GM19324 (cell line): ENCODE data around the gene HOXA1.

Source experiments
- ATAC-seq: cut with Tn5 transposase; IDR thresholded peaks from one replicate; pipeline ENCODE4 v1.9.1; 2021; ENCODE audit warnings: mild to moderate bottlenecking, moderate library complexity; ENCODE audit not compliant: unreplicated experiment, low FRiP score

The HOXA1 gene

DNA sequence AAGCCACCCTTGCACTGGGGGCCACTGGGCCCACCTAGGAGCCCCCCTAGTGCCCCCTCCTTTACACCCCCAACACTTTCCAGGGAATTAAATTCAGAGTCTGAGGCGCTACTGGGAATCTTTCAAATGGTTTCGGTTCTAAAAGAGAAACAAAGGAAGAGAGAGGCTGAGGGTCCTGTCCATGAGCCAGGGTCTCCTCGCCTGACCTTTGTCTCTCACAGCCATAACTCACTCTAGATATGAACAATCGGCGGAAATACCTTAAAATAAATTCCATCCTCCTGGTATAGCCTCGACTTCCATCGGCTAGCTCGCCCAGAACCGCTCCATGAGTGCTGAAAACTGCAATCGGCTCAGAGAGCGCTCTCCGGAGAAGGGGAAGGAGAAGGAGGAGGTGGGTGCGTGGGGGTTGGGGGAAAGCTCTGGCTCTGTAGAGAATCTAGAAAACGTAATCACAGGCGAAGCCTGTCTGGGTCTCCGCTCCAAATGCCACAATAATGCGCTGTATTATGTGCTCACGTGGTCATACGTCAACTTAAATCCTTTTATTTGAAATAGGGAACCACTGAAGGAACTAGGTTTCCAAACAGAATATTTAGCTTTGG, 22.2 kb upstream of the HOXA1 start:
- ATAC-seq = no peak

DNA sequence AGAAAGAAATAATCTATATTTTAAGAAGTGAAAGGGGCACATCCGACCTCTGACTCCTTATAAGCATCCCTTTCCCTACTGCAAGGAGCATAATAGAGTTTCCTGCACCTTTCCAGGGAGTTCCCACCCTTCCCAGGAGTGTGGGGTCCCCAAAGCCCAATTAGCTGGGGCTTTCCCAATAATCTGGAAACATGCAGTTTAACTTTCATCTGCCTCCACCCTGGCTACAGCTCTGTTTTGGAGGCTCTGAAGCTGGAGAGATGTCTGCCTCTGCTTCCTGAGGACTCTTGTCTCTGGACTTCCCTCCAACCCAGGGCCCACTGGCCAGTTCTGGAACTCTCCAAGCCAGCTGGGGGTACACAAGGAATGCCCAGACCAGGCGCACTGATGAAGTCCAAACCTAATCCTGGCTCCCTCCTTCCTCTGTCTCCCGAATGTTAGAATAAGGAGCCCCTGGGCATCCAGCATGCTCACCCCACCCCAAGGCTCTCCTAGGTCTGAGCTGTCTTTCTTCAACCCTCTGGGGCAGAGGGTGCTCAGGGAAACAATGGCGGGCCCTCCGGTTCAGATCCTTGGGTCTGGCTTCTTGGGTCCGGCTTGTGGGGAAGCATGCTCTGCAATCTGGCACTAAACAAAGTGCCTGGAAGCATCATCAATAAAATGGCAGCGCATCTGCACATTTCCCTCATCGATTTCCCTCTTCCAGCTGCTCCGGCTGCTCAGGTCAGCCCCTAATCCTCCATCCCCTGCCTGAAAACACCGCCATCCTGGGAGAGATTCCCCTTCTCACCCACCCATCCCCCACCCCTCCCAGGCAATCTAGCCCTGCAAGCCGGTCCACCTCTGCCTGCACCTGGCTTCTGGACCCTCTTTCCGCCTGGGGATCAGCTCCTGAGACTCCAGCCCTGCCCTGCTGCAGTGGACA, 21.4 kb upstream of the HOXA1 start:
- no peak for ATAC-seq

DNA sequence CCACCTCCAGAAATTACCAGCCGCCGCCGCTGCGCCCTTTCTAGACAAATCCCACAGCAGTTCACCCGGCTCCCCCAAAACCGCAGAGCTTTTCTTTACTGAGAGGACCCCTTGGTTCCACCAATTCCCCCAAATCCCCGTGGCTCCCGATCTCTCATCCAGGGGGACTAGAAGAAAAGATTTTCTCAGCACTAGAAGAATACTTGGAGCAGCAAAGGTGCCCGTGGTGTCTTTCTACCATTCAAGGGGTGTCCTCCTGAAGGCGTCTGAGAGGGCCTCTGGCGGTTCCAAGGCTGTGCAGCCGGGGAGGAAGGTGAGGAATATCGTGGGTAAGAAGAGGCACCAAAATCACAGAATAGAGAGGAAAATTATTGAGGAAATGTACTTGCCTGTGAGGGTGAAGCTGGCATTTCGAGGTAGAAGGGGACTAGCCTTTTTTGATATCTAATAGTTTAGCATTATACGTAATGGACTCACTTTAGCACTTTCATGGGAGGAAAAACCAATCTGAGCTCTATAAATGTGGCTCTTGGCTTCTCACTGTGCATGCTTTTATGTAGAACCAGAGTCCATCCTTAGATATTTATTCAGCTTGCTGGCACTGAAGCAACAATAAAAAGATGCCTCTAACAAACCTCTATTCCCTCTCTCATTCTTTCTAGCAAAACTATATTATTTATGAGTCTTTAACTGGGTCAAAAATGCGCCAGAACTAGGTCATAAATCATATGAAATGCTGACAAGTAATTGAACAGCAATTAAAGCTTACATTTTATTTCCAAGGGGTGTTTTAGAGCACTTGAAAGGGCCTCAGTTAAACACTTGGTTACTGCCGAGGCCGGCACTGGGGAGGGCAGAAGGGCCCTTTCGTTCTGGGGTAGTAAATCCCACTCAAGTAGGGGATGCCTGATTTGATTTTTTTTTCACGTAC, 20.5 kb upstream of the HOXA1 start:
- ATAC-seq = no peak

DNA sequence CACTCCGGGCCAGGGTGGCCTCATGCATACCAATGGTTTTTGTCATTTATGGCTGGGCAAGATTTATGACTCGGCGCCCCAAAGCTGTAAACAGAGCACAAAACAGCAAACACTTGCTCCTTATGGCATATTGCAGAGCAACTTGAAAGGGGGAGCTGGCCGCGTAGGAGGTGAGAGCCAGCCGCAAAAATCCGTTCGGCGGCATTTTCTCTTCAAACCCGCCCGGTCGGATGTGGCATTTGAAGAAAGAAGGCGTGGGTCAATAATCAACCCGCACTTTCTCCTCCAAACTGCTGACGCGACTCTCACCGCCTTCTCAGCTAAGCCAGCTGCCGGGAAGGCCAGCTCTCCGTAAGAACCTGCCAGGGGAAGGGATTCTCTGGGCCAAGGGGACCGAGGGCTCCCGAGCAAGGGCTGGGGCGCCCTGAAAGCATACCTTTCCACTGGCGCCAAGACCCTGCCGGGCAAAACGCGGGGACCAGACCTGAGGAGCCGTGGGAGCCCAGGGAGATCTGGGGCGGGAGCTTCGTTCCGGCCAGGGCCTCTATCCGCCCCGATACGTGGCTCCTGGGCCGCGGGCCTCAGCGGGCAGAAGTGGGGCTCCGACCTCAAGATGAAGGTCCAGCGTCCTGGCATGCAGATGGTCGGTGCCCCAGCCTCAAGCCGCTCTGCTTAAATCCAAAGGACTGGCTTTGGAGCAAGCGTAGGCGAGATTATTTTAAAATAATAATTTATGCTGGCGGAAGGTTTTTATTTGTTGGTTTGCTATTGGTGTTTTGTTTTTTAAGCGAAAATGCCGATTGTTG, 19.6 kb upstream of the HOXA1 start:
- ATAC-seq = no peak

DNA sequence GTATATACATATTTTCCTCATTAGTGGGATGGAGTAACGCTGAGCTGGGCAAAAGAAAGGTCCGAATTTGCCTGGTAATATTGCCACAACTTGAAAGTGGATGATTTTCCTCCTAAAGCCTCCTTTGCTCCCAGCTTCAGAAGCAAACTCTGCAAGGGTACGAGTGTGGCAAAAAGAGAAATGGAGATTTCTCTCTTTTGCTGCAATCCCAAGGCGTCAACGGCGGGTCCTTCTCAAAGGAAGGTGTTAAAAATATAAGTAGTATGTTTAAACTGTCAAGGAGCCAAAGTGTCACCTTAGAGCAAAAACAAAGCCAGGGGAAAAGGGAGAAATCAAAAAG, 19.1 kb upstream of the HOXA1 start:
- ATAC-seq = no peak

DNA sequence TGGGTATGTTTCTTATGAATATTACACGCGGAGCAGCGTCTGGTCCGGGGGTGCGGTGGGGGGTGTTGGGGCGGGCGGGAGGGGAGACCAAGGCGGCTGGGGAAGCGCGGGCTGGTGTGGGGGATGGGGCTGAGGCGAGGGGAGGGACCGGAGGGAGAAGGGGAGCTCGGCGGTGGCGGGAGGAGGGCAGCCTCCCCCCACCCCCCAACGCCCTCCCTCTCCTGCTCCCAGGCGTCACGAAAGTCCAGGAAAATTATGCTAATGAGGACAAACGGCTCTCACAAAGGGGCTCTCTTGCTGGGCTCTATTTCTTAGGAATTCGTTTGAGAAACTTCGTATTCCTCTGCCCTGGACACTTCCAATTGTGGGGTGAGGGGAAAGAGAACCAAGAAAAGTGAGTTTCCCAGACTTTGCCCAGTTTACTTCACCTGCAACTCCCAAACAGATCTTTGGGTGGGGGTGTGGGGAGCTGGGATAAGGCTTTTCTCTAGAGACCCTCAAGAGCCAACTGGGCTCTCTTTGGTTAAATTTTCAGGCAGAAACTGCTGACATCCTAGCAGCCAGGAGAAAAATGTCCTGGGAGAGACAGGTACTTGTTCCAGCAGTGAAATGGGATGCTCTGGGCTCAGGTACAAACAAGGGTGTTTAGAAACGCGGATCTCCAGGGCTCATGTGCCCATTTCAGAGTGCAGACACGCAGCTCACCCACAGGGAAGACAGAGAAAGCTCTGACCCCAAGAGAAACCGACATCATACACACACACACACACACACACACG, 18.4 kb upstream of the HOXA1 start:
- ATAC-seq = no peak

DNA sequence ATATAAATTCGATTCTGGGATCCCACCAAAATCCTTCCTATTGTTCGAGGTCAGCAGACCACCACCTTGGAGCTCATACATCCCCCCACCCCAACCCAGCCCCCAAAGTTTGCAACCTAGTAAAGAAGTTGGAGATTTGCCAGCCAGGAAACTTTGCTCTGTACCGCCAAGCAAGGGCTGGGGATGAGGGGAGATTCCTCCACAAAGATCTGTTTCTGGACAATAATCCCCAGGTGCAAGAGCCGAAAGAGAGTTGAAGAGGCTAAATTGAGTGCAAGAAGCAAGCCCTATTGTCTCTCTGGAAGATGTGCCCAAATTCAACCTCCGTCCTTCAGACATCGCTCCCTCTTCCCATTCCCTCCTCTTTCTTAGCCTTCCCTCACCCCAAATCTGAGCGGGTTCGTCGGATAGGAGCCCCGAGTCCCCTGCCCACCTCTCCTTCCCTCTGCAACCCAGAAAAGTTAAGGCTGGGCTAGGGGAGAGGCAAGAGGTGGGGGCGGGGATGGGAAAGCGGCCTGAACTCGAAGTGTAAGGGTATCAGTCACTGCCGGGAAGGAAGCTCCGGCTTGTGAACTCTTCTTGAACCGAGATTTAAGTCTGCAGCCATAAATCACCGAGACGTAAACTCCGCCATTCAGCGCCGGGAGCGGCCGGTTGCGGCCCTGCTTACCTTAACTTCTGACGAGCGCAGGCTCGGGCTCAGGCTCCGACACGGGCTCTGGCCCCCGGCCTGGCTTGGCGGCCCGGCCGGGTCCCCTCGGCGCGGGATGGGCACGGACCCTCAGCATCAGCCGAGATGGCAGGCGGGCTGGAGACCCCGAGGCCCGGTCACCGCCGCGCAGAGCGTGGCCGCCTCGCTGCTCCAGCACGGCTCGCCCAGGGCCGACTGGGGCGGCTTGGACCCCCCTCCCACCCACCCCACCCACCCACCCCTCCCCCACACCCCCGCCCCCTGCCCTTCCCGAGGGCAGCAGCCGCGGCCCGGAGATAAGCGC, 17.5 kb upstream of the HOXA1 start:
- ATAC-seq = no peak

DNA sequence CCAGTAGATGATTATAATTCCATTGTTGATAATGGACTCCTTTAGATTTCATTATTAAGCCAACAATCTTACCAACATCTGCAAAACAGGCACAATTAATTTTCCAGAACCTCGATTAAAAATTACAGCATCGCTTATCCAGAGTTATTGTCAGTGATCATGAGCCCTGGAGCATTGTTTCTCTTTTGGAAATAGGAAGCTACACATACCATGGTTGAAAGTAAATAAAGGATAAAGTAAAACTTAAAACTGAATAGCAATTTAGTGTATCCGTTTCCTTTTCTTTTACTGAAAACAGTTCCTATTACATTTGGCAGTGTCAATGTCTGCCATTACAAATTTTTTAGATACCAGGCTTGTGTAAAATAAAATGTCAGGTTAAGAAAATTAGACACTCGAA, 16.6 kb upstream of the HOXA1 start:
- no peak for ATAC-seq

DNA sequence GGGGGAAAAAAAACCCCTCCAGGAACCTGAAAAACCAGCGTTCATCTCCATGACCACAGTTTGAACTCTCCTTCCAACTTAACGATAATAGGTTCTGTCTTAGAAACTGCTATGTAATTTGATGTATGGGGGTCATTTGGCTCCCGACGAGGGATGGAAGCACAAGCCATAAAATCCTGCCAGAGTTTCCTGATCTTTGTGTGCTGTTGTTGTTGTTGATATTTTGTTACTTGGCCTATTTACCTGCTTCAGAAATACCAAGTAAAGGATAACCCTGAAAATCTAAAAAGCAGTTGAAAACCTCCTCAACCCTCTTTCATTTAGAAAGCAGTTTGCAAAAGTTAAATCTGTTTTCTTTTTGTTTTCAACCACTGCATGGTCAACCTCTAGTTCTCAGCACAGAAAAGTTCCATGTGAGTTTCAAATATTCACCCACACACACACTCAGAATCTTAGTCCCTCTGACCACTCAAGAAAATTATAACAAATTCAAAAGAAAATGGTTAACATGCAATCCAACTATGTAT, 16.0 kb upstream of the HOXA1 start:
- ATAC-seq = no peak

DNA sequence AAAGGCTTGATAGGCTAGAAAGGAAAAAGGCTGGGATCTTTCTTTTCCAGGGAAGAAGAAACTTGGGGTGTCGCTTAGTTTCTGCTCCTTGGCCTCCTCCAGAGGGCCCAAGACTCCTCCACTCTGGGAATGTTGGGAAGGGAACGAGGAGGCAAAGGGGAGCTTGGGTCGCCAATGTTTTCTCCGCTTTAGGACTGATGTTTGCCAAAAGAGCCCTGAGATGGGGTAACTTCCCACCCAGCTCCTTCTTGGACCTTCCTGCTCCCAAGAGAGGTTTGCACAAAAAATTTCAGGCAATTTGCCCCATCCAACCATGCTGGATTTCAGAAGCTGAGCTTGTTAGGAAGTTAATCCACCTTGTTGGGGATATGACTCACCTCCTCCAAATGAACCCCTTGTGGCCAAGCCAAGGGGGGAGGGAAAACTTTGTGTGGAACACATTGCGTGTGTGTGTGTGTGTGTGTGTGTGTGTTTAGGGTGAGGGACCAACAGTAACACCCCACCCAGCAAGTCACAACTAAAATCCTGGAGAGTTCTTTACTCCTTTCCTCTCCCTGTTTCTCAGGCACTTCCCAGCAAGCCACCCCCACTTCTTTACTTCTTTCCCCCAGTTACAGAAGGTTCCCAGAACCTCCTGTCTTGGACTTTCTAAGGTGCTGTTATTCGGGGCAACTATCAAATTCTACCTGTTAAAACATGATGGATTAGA, 15.4 kb upstream of the HOXA1 start:
- no peak for ATAC-seq

DNA sequence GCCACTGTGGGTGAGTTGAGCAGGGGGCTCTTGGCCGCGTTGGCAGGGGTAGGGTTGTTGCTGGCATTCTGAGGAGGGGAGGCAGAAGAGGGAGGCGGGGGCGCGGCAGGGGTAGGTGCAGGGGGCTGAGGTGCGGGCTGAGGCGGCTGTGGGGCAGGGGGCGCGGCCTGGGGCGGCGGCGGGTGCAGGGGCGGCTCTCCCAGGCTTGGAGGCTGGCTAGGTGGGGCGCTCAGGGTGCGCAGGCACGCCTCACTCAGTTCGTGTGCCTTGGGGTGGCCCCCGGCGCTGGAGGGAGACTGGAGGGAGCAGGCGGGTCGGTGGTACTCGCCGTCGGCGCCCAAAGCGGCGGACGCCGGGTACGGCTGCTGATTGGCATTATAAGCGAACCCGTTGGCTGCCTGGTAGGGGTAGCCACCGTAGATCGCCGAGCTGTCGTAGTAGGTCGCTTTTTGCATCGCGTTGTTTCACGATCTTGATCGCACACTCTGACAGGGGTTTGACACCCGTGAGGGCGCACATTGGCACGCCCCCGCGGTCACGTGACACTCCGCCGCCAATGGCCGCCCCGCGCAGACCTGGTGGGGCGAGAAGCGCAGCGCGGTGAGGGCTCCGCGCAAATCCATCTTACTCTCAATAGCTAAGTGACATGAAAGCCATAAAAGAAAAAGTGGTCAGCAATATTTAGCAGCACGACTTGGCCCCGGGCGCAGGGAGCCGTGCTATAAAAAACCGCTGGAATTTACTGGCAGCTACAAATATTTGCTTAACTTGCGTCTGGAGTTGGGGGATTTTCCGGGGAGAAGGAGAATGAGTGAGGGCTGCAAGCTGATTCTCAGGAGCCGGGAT, 14.6 kb upstream of the HOXA1 start:
- ATAC-seq = no peak

DNA sequence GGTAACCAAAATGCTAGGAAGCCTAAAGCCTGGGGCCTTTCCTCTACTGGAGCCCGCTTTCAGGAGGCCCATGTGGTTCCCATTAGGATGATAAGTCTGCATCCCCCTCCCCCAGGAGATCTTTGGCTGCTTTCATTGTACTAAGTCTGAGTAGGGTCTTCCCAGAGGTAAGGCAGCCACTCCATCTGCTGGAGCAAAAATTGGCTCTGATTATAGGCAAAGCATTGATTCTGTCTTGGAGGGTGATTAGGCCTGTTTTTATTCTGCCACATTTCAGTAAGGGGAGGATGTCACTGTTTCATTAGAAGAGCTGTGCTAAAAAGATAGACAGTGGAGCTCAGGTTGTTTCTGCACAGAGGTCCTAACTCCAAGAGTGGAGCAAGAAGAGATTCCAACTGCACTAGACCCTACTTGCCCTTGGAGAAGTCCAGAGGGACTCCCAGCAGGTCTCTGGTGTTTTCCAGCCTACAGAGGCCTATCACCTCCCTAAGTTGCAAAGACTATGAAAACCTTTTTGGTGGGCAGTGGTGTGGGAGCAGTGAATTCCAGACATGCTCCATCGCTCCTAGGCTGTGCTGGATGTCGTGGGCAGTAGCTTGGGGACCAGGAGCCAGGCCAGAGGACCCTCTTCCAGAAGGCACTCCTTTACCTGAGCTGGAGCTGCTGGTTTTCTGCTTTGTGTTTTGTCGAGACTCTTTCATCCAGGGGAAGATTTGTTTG, 13.8 kb upstream of the HOXA1 start:
- ATAC-seq = no peak

DNA sequence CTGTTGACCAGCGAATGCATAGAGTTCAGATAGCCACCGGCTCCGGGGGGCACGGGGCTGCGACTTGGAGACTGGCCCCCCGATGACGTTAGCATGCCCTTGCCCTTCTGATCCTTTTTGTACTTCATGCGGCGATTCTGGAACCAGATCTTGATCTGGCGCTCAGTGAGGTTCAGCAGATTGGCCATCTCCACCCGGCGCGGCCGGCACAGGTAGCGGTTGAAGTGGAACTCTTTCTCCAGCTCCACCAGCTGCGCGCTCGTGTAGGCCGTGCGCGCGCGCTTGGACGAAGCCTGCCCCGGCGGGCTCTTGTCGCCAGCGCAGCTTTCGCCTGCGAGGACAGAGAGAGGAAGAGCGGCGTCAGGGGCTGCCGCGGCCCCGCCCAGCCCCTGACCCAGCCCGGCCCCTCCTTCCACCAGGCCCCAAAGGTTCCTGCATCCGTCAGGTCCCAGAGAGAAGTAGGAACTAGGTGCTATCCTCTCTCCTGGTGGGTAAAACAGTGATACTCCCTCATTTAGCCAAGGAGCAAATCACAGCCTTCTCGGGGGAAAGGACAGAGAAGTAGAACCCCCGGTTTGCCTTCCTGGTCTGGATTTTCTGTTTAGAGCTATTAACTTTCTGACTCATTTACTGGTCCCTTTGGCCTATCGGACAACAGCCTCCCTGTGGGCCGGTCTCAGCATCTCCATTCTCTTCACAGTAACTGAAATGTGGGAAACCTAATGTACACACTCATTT, 12.8 kb upstream of the HOXA1 start:
- no peak for ATAC-seq

DNA sequence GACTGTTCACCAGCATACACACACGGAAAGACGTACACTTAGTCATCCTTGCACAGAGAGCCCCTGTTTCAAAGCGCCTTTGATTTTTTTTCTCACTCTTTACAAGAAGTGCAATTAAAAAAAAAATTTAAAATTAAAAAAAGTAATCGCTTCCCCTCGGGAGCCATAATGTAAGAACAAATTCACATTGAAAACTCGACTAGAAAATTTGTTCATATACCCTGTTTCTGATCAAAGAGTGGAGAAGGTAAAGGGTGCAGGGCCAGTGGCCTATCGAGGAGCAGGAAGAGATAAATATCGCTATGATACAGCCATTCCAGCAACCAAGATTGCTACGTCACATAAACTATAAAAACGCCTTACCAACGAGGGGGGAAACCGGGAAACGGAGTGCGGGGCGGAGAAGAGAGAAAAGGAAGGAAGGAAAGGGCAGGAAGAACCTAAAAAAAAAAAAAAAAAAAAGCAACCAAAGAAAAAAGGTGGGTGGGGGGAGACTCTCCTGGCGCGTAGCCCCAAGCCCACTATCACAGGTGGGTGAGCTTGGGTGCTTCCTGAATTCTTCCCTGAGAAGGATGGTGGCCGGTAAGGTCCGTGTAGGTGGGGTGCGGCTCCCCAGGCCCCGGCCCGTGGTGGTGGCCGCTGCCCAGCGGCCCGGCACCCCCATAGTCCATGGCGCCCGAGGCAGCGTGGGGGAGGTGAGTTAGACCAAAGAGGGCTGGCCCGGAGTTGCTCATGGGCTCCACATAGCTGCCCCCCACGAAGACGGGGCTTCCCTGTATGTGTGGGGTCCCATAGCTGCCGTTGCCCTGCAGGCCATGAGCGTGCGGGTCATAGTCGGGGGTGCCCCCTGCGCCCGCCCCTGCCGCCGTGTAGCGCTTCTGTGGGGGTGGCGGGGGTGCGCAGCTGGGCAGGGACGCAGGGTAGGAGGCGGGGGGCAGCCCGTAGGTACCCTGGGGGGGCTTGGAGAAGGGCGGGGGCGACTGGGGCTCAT, 11.9 kb upstream of the HOXA1 start:
- ATAC-seq = no peak
